T-helper 2 cell treated with Interferon-gamma antibody and Interleukin-4, amounts not matched to agents 5 μg/mL and 100 μg/mL, for 36 hours (primary cell): ENCODE data around the gene ELAVL1.

Source experiments
- DNase-seq: peaks from one replicate; pipeline ENCODE4 v3.0.0; 2021; ENCODE audit warnings: low spot score
- H3K27ac Mint-ChIP-seq: one replicate; pipeline ENCODE4 v1.8.0; 2021; ENCODE audit warnings: mild to moderate bottlenecking, mixed read lengths
- H3K27me3 Mint-ChIP-seq: one replicate; pipeline ENCODE4 v1.8.0; 2021; ENCODE audit warnings: low read depth, mixed read lengths
- H3K36me3 Mint-ChIP-seq: one replicate; pipeline ENCODE4 v1.8.0; 2021; ENCODE audit warnings: low read depth, mixed read lengths
- H3K4me1 Mint-ChIP-seq: one replicate; pipeline ENCODE4 v1.8.0; 2021; ENCODE audit warnings: low read depth, mixed read lengths
- H3K4me3 Mint-ChIP-seq: one replicate; pipeline ENCODE4 v1.8.0; 2022; ENCODE audit warnings: mild to moderate bottlenecking, moderate library complexity, mixed read lengths
- H3K9me3 Mint-ChIP-seq: one replicate; pipeline ENCODE4 v1.8.0; 2021; ENCODE audit warnings: mixed read lengths

Gene ELAVL1

DNA sequence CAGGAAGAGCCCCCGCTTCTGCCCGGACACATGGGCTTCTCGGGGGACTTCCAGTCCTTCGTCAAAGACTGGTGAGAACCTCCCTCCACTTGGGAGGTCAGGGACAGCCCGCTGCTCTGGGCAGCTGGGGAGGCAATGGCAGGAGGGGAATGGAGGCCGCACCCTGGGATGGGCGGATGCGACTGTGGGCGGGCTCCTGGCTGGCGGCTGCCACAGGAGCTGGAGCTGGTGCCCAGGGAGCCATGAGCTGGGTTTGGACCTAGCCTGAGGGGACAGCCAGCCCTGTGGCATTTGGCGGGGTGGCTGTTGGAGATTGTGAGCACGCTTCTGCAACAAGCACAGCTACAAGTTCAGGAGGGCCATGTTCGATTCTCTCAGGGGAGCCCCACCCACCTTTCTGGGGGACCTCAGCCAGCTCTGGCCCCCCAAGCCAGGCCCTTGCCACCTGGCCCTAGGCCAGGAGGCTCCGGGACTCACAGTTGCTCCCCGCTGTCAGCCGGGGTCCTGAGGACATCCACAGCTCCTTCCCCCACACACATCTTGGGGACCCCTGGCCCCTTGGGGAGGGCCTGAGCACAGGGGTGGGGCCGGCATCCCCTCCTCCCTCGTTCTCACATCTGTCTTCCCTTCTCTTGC is 93.8 kb downstream of the ELAVL1 start:
- Mint-ChIP-seq H3K4me1 (peaks cover 1% of the 10 kb centered on the region), H3K4me3 (no peak overlapping the region), H3K9me3 (no peaks in the 10 kb centered on the region), H3K27me3 (peaks cover 8% of the 10 kb centered on the region), H3K27ac (no peak overlapping the region), H3K36me3 (peaks cover 18% of the 10 kb centered on the region)
- no peak for DNase-seq

GRCh38 chr19:7910321-7911161 is 94.9 kb downstream of the ELAVL1 start:
- peaks cover 3% of the 10 kb centered on the region for H3K4me1 Mint-ChIP-seq
- H3K4me3 Mint-ChIP-seq = no peak overlapping the region
- no peak overlapping the region for H3K27ac Mint-ChIP-seq
- H3K9me3 Mint-ChIP-seq = no peaks in the 10 kb centered on the region
- DNase-seq = no peak
- H3K36me3 Mint-ChIP-seq = peaks cover 21% of the 10 kb centered on the region
- H3K27me3 Mint-ChIP-seq = peaks cover 3% of the 10 kb centered on the region

DNA sequence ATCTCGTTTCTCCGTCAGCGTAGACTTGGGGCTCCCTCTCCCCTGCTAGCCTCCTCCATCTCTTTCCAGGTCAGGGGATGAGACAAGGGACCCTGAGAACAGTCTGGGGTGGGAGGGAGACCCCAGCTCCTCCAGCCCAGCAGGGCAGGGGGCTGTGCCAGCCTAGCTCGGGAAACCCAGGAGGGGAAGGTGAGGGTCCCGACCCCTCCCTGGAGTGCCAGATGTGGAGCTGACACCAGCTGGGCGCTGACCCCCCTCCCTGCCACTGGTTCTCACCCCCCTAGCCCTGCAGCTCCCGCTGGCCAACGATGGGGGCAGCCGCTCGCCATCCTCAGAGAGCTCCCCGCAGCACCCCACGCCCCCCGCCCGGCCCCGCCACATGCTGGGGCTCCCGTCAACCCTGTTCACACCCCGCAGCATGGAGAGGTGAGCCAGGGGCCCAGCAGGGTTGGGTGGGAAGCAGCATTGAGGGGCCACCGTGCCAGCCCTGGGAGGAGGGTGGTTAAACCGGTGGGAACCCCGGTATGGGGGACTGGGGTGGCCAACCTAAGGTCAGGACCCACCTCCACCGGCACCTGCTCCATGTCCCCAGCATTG is 95.9 kb downstream of the ELAVL1 start:
- DNase-seq = no peak
- peaks cover 28% of the 10 kb centered on the region for H3K36me3 Mint-ChIP-seq

DNA sequence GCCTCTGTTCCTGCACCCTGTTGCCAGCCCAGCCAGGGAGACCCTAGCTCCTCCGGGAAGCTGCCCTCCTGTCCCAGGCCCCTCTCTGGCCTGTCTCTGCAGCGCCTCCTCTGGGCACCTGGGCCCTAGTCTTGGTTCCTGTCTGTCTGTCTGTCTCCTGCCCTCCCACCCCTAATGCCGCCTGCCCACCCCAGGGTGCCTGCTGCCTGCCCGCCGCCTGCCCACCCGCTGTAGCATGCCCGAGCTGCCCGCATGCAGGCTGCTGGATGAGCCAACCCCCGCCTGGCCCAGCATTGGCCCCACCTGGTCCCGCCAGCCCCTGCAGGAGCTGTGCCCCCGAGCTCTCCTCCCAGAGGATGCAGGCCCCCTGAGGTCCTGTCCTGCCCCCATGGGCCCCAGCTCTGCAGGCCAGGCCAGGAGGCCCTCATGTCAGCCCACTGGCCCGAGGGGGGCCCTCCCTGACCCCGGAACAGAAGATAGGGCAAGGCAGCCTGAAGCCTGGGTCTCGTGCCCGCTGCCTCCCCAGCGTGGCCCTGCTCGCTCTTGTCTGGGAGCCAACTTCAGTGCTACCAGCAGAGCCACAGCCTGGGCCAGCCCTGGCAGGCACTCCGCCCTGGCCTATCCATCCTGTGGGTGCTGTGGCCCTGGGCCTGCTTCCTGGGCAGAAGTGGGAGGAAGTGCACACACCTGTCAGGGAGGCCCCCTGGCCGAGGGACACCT is 96.5 kb downstream of the ELAVL1 start:
- Mint-ChIP-seq H3K9me3 (no peaks in the 10 kb centered on the region), H3K4me1 (peaks cover 12% of the 10 kb centered on the region), H3K27me3 (no peaks in the 10 kb centered on the region), H3K36me3 (peaks cover 30% of the 10 kb centered on the region), H3K27ac (no peak overlapping the region), H3K4me3 (no peak overlapping the region)
- DNase-seq = no peak

More for the DNA sequence above, 95.9 kb downstream of the ELAVL1 start:
- Mint-ChIP-seq H3K27ac (no peak overlapping the region), H3K4me1 (peaks cover 10% of the 10 kb centered on the region), H3K9me3 (no peaks in the 10 kb centered on the region), H3K4me3 (no peak overlapping the region), H3K27me3 (no peaks in the 10 kb centered on the region)
